SW 1271 (cell line): Measurements from ENCODE around the gene RMRP.
"Not testable (repeated sequence)": the region's sequence is repeated elsewhere in the genome, so short reads cannot be mapped to it uniquely, and the experiment has no call there.

Source experiments
- DNase-seq, 2 experiments: peaks; one replicate each; lab custom pipeline; 2025; lab: John Stamatoyannopoulos, UW

Gene RMRP

DNA sequence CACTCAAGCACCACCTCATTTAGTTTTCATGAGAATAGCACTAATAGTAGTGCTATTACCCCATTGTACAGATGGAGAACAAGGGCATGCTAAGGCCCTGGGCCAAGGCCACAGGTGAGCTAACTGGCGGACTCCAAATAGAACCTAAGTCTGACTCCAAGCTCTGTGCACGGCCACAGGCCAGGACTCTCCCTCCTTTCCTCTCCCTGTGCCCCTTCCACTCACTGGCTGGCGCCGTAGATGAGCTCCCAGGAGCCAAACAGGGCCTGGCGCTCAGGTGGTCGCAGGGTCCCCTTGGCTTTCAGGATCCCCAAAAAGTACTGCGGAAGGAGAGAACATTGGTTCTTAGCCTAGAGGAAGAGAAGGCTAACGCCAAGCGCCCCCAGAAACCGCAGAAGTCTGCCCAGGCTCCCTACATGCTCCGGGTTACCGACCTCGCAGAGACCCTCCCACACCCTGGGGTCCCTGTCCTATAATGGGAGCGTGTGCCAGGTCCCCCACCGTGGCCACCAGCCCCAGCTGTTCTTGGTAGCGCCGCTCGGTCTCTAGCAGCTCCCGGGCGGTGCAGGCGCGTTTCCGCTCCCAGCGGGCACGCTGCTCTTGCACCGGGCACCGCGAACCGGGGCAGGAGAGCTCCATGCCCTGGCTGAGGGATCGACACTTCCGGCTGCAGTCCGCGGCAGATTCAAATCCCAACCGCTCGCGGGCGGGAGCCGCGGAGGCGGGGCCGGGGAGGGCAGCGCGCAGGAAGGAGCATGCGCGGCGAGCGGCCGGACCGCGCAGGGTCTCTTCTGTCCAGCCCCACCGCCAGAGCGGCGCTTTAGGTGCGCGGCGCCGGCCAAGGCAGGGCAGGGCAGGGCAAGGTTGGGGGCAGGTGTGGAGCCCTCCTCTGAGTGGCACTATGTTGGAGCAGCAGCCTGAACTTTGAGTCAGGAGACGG is 7.0 kb upstream of the RMRP start, which contains the start of gene ARHGEF39:
Gene ARHGEF39, minus strand, starts transcription at position 665 of the 940 bp plus-strand sequence. Its CDS starts 26 bp downstream, at position 639.
- peak; percentile 44 to 60 for DNase-seq

DNA sequence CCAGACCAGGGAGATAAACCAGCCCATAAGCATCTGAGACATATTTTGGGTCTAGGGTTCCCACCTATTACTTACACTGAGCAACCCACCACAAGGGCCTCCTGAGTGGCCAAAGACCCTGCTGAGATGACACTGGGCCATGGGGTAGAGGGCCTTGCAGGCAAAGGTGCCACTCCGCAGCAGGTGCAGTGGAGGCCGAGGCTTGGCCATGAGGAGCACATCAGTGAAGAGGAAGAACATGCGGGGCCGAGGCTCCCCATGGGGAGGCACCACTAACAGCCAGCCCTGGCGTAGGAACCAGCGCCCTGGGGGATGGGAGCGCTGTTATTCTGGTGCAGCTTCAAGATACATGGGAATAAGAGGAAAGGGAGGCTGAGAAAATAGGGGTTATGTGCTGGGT is 4.6 kb upstream of the RMRP start:
- no peak for DNase-seq

- no peak for DNase-seq
Observed at GRCh38 chr9:35661756-35662350, 4.0 kb upstream of the RMRP start.

GRCh38 chr9:35660966-35661415 is 3.2 kb upstream of the RMRP start:
- peak in 1 of 2 experiments; percentile 32 for DNase-seq

- peak in 1 of 2 experiments; percentile 29 for DNase-seq
Observed at GRCh38 chr9:35659340-35659739, 1.5 kb upstream of the RMRP start.

GRCh38 chr9:35658968-35659220 is 1.1 kb upstream of the RMRP start:
- DNase-seq: no peak

- DNase-seq: peak; percentile 23 to 77
Observed at GRCh38 chr9:35658137-35658967, 533 bp upstream of the RMRP start, which contains the start of gene CCDC107. Gene CCDC107, plus strand, starts transcription at chr9:35658292. Its CDS starts 88 bp downstream, at chr9:35658380.

GRCh38 chr9:35656831-35657545 is 831 bp downstream of the RMRP start:
- no peak for DNase-seq

- DNase-seq: no peak
Observed at GRCh38 chr9:35656348-35656747, 1.5 kb downstream of the RMRP start.

DNA sequence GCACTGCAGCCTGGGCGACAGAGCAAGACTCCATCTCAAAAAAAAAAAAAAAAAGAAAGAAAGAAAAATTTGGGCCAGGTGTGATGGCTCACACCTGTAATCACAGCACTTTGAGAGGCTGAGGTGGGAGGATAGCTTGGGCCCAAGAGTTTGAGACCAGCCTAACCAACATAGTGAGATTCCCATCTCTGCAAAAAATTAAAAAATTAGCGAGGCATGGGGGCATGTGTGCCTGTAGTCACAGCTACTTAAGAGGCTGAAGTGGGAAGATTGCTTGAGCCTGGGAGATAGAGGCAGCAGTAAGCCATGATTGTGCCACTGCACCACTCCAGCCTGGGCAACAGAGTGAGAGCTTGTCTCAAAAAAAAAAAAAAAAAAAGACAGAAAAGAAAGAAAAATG is 4.2 kb downstream of the RMRP start:
- no peak for DNase-seq

GRCh38 chr9:35652829-35653209 is 5.0 kb downstream of the RMRP start:
- no peak for DNase-seq

- no peak for DNase-seq
Observed at GRCh38 chr9:35651956-35652828, 5.6 kb downstream of the RMRP start.

DNA sequence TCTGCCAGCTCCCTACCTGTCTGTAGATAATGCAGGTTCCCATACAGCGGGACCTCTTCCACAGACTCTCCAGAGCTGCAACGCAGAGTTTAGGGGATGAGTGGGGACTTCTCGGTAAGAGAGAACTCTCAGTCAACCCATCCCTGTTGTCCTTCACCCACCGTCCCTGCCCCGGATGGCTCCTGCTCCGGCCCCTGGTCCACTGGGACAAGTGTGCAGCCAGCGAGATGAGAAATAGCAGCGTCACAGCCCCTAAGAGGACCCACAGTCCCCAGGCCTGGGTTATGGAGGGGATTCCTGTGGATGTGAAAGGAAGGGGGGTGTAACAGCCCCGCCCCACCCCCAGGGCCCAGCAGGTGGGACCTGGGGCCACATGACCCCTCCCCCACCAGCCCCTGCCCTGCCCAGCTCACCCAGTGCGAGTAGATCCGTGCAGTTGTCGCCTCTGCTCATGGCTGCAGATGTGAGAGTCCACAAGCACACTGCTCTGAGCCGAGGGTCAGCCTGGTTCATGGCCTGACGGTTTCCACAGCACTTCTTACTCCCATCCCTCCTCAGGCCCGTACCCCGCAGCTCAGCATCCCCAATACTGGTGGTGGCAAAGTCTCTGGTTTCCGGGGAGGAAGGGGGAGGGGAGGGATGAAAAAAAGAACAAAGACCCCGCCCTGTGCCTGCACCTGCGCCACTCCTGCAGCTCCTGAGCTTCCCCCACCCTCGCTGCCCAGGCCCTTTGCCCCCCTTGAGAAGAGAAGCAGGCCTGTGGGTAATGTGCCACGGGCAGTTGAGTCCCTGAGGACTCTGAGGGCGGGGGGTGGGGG is 7.3 kb downstream of the RMRP start, which contains the start of gene SIT1:
Gene SIT1, minus strand, starts transcription at position 591 of the 818 bp plus-strand sequence. Its CDS starts 78 bp downstream, at position 513.
- DNase-seq: no peak

GRCh38 chr9:35649431-35650340 is 8.1 kb downstream of the RMRP start:
- no peak for DNase-seq

GRCh38 chr9:35646533-35647265 is 11.1 kb downstream of the RMRP start:
- DNase-seq: peak in 1 of 2 experiments; percentile 54

DNA sequence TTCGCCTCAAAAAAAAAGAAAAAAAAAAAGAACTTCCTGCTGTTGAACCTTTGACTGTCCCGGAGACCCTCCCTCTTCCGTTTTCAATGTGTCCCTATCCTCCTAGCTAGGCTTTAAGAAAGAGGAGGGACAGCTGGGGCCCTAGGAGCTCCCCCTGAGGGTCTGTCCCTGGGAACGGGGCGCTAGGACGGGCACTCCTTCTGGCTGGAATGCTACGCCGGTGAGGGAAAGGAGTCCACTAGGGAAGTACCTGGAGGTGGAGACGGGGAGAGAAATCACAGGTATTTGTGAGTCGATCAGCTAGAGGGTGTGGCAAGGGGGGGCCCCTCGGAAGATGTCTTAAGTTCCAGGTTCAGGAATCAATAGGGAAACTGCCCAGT is 11.7 kb downstream of the RMRP start:
- DNase-seq: no peak

- DNase-seq: not testable (repeated sequence)
Observed at GRCh38 chr9:35645736-35646135, 12.1 kb downstream of the RMRP start.

DNA sequence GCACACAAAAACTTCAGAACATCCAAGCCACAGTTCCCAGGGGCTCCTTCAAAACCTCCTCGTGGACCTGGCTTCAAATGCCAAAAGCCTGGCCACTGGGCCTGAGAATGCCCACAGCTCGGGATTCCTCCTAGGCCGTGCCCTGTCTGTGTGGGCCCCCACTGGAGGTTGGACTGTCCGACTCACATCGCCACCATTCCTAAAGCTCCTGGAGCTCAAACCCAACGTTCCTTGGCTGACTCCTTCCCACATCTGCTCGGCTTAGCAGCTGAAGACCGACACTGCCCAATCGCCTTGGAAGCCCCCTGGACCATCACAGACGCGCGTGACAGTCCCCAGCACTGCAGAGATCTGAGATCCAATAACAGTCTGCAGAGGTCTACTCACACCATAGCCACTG is 14.8 kb downstream of the RMRP start:
- no peak for DNase-seq
